Measurements from ENCODE around the gene VAV2.

VAV2 gene

GRCh38 chr9:134027561-134027960 lies 35.4 kb upstream of the VAV2 start:
- Histone ChIP-seq H3K9ac (no peak overlapping the region), H3K27me3 (no peaks in the 10 kb centered on the region), H4K20me1 (peaks cover 59% of the 10 kb centered on the region), H3K4me3 (no peak overlapping the region), H3K4me1 (peaks cover 29% of the 10 kb centered on the region), H3K9me3 (no peaks in the 10 kb centered on the region), H3K36me3 (peaks cover 59% of the 10 kb centered on the region), H3K4me2 (no peak overlapping the region), H3K27ac (no peak overlapping the region)
- TF ChIP-seq Cebpa-rat (IDR thresholded peaks at IDR 0.05) = no peak

- H3K9ac ChIP-seq = no peak overlapping the region
- no peaks in the 10 kb centered on the region for H3K9me3 ChIP-seq
- no peak for TF ChIP-seq Cebpa-rat (IDR thresholded peaks at IDR 0.05)
- peaks cover 56% of the 10 kb centered on the region for H4K20me1 ChIP-seq
- H3K27me3 ChIP-seq = no peaks in the 10 kb centered on the region
- no peak overlapping the region for H3K4me2 ChIP-seq
- peaks cover 54% of the 10 kb centered on the region for H3K36me3 ChIP-seq
- no peak overlapping the region for H3K4me3 ChIP-seq
- H3K27ac ChIP-seq = no peak overlapping the region
- peaks cover 29% of the 10 kb centered on the region for H3K4me1 ChIP-seq
Measured at GRCh38 chr9:134026981-134027380, 34.9 kb upstream of the VAV2 start.

- Histone ChIP-seq H3K27ac (no peak overlapping the region), H3K27me3 (no peaks in the 10 kb centered on the region), H4K20me1 (peaks cover 52% of the 10 kb centered on the region), H3K4me2 (peak overlapping the region; percentile 93), H3K9ac (peak overlapping the region; percentile 72; the same call in 1 of the 2 replicates), H3K9me3 (no peaks in the 10 kb centered on the region), H3K36me3 (peaks cover 50% of the 10 kb centered on the region), H3K4me1 (peaks cover 29% of the 10 kb centered on the region), H3K4me3 (peak overlapping the region; percentile 76)
- TF ChIP-seq Cebpa-rat (IDR thresholded peaks at IDR 0.05) = no peak
Measured at GRCh38 chr9:134026581-134026980, 34.5 kb upstream of the VAV2 start.

GRCh38 chr9:134025606-134026541 lies 33.8 kb upstream of the VAV2 start:
- Histone ChIP-seq H4K20me1 (peaks cover 46% of the 10 kb centered on the region), H3K4me1 (peaks cover 29% of the 10 kb centered on the region), H3K36me3 (peaks cover 43% of the 10 kb centered on the region), H3K9ac (peak overlapping the region; percentile 72), H3K27me3 (no peaks in the 10 kb centered on the region), H3K9me3 (no peaks in the 10 kb centered on the region), H3K4me3 (peak overlapping the region; percentile 76), H3K4me2 (peak overlapping the region; percentile 93), H3K27ac (peak overlapping the region; percentile 23)
- no peak for TF ChIP-seq Cebpa-rat (IDR thresholded peaks at IDR 0.05)

GRCh38 chr9:134024828-134025605 lies 32.9 kb upstream of the VAV2 start, which contains the start of gene BRD3OS:
BRD3OS (plus strand) TSS chr9:134025481; CDS start chr9:134026748, 1,267 bp downstream.
- Histone ChIP-seq H3K9ac (peak within 1 kb of the TSS; percentile 72), H3K9me3 (no peaks in the 10 kb centered on the region), H3K4me1 (peaks cover 29% of the 10 kb centered on the region), H3K4me2 (peak within 1 kb of the TSS; percentile 93), H3K27ac (peak within 1 kb of the TSS; percentile 23), H3K4me3 (peak within 1 kb of the TSS; percentile 76), H4K20me1 (peaks cover 41% of the 10 kb centered on the region), H3K36me3 (peaks cover 34% of the 10 kb centered on the region), H3K27me3 (no peaks in the 10 kb centered on the region)
- no peak for TF ChIP-seq Cebpa-rat (IDR thresholded peaks at IDR 0.05)

GRCh38 chr9:134024214-134024792 lies 32.2 kb upstream of the VAV2 start:
- no peak for TF ChIP-seq Cebpa-rat (IDR thresholded peaks at IDR 0.05)
- Histone ChIP-seq H3K4me3 (peak overlapping the region; percentile 60), H3K27ac (no peak overlapping the region), H3K36me3 (peaks cover 27% of the 10 kb centered on the region), H3K4me1 (peaks cover 27% of the 10 kb centered on the region), H3K4me2 (peak overlapping the region; percentile 79), H4K20me1 (peaks cover 33% of the 10 kb centered on the region), H3K9me3 (no peaks in the 10 kb centered on the region), H3K9ac (no peak overlapping the region), H3K27me3 (no peaks in the 10 kb centered on the region)

- H3K4me3 ChIP-seq = no peak overlapping the region
- H3K9ac ChIP-seq = no peak overlapping the region
- H3K27ac ChIP-seq = no peak overlapping the region
- no peak for TF ChIP-seq Cebpa-rat (IDR thresholded peaks at IDR 0.05)
- 0 out of 2 replicates have a peak, but pooled peaks cover 4% of the 10 kb centered on the region for H3K36me3 ChIP-seq
- H3K4me1 ChIP-seq = no peaks in the 10 kb centered on the region
- H3K4me2 ChIP-seq = no peak overlapping the region
- H4K20me1 ChIP-seq = no peaks in the 10 kb centered on the region
- H3K27me3 ChIP-seq = no peaks in the 10 kb centered on the region
- H3K9me3 ChIP-seq = peaks cover 55% of the 10 kb centered on the region
Measured at GRCh38 chr9:134014946-134015345, 22.8 kb upstream of the VAV2 start.

GRCh38 chr9:134011401-134011800 lies 19.3 kb upstream of the VAV2 start:
- Histone ChIP-seq H4K20me1 (no peaks in the 10 kb centered on the region), H3K27me3 (no peaks in the 10 kb centered on the region), H3K4me1 (0 out of 2 replicates have a peak, but pooled peaks cover 7% of the 10 kb centered on the region), H3K36me3 (0 out of 2 replicates have a peak, but pooled peaks cover 4% of the 10 kb centered on the region), H3K4me2 (no peak overlapping the region), H3K27ac (no peak overlapping the region), H3K9ac (no peak overlapping the region), H3K9me3 (peaks cover 45% of the 10 kb centered on the region), H3K4me3 (no peak overlapping the region)
- no peak for TF ChIP-seq Cebpa-rat (IDR thresholded peaks at IDR 0.05)
